ENCODE data around the gene ITGA1.
A peak's percentile ranks its signal among the peaks of the same experiment; 100 is the strongest.

The ITGA1 gene

GRCh38 chr5:52996979-52997378 lies 209.3 kb downstream of the ITGA1 start:
- ATAC-seq (ENCODE audit: low read depth) (0 out of 3 replicates have a peak, but pooled peaks have one; percentile 13), DNase-seq (ENCODE audit: low spot score) (no peak)
- TF ChIP-seq CTCF (IDR thresholded peaks at IDR 0.05; ENCODE audit: poor library complexity, severe bottlenecking) = no peak
- peaks cover 64% of the 10 kb centered on the region for H3K36me3 ChIP-seq (ENCODE audit: low read depth)
- peak overlapping the region; percentile 39 for H3K27ac ChIP-seq (ENCODE audit: poor library complexity, severe bottlenecking)
- H3K4me1 ChIP-seq (ENCODE audit: insufficient read depth, poor library complexity, severe bottlenecking) = peaks cover 63% of the 10 kb centered on the region
- no peaks in the 10 kb centered on the region for H3K9me3 ChIP-seq (ENCODE audit: severe bottlenecking)
- no peaks in the 10 kb centered on the region for H3K27me3 ChIP-seq (ENCODE audit: insufficient read depth, poor library complexity, severe bottlenecking)
- H3K4me3 ChIP-seq (ENCODE audit: severe bottlenecking) = no peak overlapping the region

GRCh38 chr5:52997424-52997823 lies 209.7 kb downstream of the ITGA1 start:
- Histone ChIP-seq H3K36me3 (ENCODE audit: low read depth) (peaks cover 64% of the 10 kb centered on the region), H3K27ac (ENCODE audit: poor library complexity, severe bottlenecking) (peak overlapping the region; percentile 39), H3K9me3 (ENCODE audit: severe bottlenecking) (no peaks in the 10 kb centered on the region), H3K4me1 (ENCODE audit: insufficient read depth, poor library complexity, severe bottlenecking) (peaks cover 68% of the 10 kb centered on the region), H3K4me3 (ENCODE audit: severe bottlenecking) (no peak overlapping the region), H3K27me3 (ENCODE audit: insufficient read depth, poor library complexity, severe bottlenecking) (no peaks in the 10 kb centered on the region)
- DNase-seq (ENCODE audit: low spot score) = no peak
- no peak for TF ChIP-seq CTCF (IDR thresholded peaks at IDR 0.05; ENCODE audit: poor library complexity, severe bottlenecking)
- ATAC-seq (ENCODE audit: low read depth) = no peak

GRCh38 chr5:52998552-52999313 lies 211.0 kb downstream of the ITGA1 start:
- Histone ChIP-seq H3K9me3 (ENCODE audit: severe bottlenecking) (no peaks in the 10 kb centered on the region), H3K4me3 (ENCODE audit: severe bottlenecking) (no peak overlapping the region), H3K27me3 (ENCODE audit: insufficient read depth, poor library complexity, severe bottlenecking) (no peaks in the 10 kb centered on the region), H3K4me1 (ENCODE audit: insufficient read depth, poor library complexity, severe bottlenecking) (peaks cover 62% of the 10 kb centered on the region), H3K36me3 (ENCODE audit: low read depth) (peaks cover 64% of the 10 kb centered on the region), H3K27ac (ENCODE audit: poor library complexity, severe bottlenecking) (no peak overlapping the region)
- DNase-seq (ENCODE audit: low spot score) (no peak), ATAC-seq (ENCODE audit: low read depth) (no peak)
- TF ChIP-seq CTCF (IDR thresholded peaks at IDR 0.05; ENCODE audit: poor library complexity, severe bottlenecking) = no peak

GRCh38 chr5:52999344-52999949 lies 211.7 kb downstream of the ITGA1 start:
- TF ChIP-seq CTCF (IDR thresholded peaks at IDR 0.05; ENCODE audit: poor library complexity, severe bottlenecking) = no peak
- DNase-seq (ENCODE audit: low spot score) = no peak
- Histone ChIP-seq H3K4me3 (ENCODE audit: severe bottlenecking) (no peak overlapping the region), H3K4me1 (ENCODE audit: insufficient read depth, poor library complexity, severe bottlenecking) (peaks cover 62% of the 10 kb centered on the region), H3K27ac (ENCODE audit: poor library complexity, severe bottlenecking) (no peak overlapping the region), H3K27me3 (ENCODE audit: insufficient read depth, poor library complexity, severe bottlenecking) (no peaks in the 10 kb centered on the region), H3K36me3 (ENCODE audit: low read depth) (peaks cover 64% of the 10 kb centered on the region), H3K9me3 (ENCODE audit: severe bottlenecking) (no peaks in the 10 kb centered on the region)
- peak; percentile 63; the same call in 2 of the 3 replicates for ATAC-seq (ENCODE audit: low read depth)

GRCh38 chr5:53001541-53001940 lies 213.8 kb downstream of the ITGA1 start:
- no peak for ATAC-seq (ENCODE audit: low read depth)
- DNase-seq (ENCODE audit: low spot score) = no peak
- no peak for TF ChIP-seq CTCF (IDR thresholded peaks at IDR 0.05; ENCODE audit: poor library complexity, severe bottlenecking)
- H3K9me3 ChIP-seq (ENCODE audit: severe bottlenecking) = no peaks in the 10 kb centered on the region
- no peak overlapping the region for H3K4me3 ChIP-seq (ENCODE audit: severe bottlenecking)
- peaks cover 60% of the 10 kb centered on the region for H3K36me3 ChIP-seq (ENCODE audit: low read depth)
- H3K27ac ChIP-seq (ENCODE audit: poor library complexity, severe bottlenecking) = no peak overlapping the region
- peaks cover 65% of the 10 kb centered on the region for H3K4me1 ChIP-seq (ENCODE audit: insufficient read depth, poor library complexity, severe bottlenecking)
- no peaks in the 10 kb centered on the region for H3K27me3 ChIP-seq (ENCODE audit: insufficient read depth, poor library complexity, severe bottlenecking)

Measured in RWPE2 (cell line).